HG02885 (cell line): ENCODE measurements around the gene CDC42EP4.
A peak's percentile ranks its signal among the peaks of the same experiment; 100 is the strongest.
"Not testable (repeated sequence)": the region's sequence is repeated elsewhere in the genome, so short reads cannot be mapped to it uniquely, and the experiment has no call there.

Experiments used
- ATAC-seq: cut with Tn5 transposase; IDR thresholded peaks from one replicate; pipeline ENCODE4 v1.9.1; 2021; ENCODE audit warnings: mild to moderate bottlenecking; ENCODE audit not compliant: unreplicated experiment, poor library complexity

Gene CDC42EP4

GRCh38 chr17:73284354-73284753 is 27.4 kb downstream of the CDC42EP4 start:
- no peak for ATAC-seq

DNA sequence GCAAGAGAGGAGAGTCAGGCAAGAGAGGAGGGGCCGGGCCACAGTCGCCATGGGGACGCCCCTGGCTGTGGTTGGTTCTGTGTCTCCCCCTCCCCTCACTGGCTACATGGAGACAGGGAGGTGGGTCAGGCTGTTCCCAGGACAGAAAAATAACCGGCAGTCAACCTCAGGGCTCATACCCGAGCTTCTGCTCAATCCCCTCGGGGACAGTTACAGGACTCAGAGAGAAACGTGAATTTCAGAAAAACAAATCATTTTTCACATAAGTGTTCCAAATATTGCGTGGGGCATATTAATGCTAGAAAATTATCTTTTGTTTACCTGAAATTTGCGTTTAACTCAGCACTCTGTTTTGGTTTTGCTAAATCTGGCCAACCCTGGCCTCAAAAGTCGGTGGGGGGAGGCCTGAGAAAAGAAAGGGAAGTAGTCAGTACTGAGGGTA is 27.9 kb downstream of the CDC42EP4 start:
- ATAC-seq, result no peak

GRCh38 chr17:73283250-73283649 is 28.6 kb downstream of the CDC42EP4 start:
- no peak for ATAC-seq

- ATAC-seq, result no peak
These were observed 29.2 kb downstream of the CDC42EP4 start for GRCh38 chr17:73282629-73283028.

DNA sequence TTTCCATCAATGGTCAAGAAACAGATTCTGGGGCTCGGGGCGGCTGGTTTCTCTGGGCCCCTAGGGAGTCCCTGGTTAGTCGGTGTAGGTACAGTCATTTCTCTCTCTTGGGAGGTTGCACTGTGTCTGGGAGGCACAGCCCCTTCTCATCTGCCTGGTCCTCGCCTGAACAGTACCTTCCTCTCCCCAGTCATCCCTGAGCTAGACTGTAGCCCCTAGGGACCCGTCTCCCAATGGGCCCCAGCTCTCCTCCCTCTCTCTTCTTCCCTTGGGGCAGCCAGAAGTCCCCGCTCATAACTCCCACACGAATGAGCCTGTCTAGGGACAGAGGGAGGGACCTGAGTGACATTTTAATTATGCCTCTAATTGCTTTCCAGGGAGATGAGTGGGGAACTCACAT is 29.9 kb downstream of the CDC42EP4 start:
- ATAC-seq, result peak; percentile 94

DNA sequence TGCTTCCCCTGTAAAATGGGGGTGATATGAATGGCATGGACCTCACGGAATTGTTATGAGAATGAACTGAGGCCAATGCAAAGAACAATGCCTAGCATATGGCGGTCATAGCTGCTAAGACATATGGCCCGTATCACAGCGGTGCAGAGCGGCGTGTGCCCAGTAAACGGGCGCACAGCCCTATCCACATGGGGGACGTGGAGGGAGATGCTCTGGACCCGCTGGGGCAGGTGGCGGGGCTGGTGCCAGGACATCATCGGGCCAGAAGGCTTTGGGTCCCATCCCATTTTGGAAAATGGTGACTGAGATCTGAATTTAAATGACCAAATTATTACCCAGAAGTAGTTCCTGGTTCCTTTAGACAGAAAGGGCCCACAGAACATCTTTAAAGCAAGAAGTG is 31.6 kb downstream of the CDC42EP4 start:
- no peak for ATAC-seq

- no peak for ATAC-seq
These were observed 32.1 kb downstream of the CDC42EP4 start for GRCh38 chr17:73279704-73280103.

DNA sequence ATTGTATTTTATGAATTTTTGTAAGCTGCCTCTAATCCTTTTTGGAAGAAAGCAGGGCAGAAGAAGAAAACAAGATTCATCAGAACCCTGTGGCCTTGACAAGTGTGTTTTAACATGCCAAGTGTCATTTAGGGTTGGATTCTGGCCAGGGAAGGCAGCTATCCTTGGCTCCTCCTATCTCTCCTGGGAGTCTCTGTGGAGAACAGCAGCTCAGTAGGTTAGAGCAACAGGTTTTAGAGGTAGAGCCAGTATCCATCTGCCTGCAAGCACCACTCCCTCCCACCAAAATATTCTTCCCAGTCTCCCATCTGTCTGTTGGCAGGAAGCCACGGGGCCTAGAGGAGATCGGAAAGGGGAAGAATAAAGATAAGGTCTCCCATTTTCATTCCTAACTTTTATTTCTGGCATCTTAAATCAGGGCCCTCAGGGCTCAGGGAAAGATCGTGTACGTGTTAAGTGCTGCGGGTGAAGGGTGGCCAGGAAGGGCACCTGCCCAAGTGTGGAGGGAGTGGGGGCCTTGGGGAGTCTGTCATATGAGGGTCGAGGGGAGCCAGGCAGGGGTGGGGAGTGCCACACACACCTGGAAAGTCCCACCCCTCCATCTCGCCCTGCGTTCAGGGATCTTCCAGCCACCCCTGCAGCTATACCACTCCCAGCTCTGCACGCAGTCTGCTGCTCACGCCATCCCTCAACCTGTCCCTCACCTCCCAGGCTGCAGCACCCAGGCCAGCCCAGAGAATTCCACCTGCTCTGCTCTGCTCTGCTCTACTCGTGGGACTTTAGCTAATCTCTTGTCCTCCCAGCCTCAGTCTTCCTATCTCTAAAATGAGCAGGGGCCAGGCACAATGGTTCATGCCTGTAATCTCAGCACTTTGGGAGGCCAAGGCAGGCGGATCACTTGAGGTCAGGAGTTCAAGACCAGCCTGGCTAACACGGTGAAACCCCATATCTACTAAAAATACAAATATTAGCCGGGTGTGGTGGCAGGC is 33.0 kb downstream of the CDC42EP4 start:
- no peak for ATAC-seq

DNA sequence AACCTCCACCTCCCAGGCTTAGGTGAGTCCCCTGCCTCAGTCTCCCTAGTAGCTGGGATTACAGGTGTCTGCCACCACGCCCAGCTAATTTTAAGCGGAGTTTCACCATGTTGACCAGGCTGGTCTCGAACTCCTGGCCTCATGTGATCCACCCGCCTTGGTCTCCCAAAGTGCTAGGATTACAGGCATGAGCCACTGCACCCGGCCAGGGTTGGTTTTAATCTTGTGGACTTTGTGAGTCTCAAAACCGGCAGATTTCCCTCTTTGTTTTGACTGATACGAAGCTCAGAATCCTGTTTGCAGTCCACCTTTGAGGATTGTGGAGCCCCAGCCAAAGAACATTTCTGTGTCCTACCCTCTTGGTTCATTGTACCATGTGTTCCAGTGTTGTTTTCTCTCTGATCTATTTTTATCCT is 33.7 kb downstream of the CDC42EP4 start:
- no peak for ATAC-seq

- no peak for ATAC-seq
These were observed 37.3 kb downstream of the CDC42EP4 start for GRCh38 chr17:73274490-73274889.

DNA sequence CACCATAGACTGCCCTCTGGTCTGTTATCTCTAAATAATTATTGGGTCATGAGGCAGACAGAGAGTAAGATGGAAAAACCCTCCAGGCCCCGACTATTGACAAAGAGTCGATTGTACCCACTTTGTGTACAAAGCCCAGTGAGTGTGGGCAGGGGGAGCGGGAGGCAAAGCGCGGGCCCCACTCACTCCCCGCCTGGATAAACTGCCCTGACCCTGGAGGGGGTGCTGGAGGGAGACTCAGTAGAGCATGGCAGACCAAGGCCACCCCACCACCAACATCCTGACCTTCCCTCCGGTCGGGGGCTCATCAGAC is 38.9 kb downstream of the CDC42EP4 start:
- ATAC-seq, result no peak

DNA sequence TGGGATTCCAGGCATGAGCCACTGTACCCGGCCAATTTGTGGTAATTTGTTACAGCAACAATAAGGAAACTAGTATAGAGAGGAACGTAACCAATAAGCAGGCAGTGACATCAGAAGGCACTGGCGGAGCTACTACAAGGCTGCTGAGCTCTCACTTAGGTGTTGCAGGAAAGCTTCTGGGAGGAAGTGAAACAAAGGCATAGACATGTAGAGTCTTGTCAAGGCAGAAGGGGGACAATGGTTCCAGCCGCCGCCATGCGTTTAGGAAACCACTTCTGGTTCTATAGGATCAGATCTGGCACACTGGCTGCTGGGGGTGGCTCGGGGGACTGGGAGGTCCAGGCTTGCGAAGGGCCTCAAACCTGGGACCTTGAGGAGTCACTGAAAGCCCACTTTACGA is 40.7 kb downstream of the CDC42EP4 start:
- ATAC-seq, result peak; percentile 96

DNA sequence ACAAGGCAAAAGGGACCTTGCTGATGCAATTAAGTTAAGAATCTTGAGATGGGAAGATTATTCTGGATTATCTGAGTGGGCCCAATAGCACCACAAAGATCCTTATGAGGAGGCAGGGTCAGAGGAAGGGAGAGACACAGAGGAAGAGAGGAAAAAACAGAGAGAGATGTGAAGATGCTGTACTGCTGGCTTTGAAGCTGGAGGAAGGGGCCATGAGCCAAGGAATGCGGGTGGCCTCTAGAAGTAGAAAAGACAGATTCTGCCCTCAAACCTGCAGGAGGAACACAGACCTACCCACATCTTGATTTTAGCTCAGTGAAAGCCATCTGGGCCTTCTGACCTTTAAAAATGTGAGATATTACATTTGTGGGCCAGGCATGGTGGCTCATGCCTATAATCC is 42.0 kb downstream of the CDC42EP4 start:
- ATAC-seq, result no peak

GRCh38 chr17:73269329-73269615 is 42.5 kb downstream of the CDC42EP4 start:
- no peak for ATAC-seq

- no peak for ATAC-seq
These were observed 43.0 kb downstream of the CDC42EP4 start for GRCh38 chr17:73268582-73269328.

- no peak for ATAC-seq
These were observed 43.9 kb downstream of the CDC42EP4 start for GRCh38 chr17:73267648-73268537.

DNA sequence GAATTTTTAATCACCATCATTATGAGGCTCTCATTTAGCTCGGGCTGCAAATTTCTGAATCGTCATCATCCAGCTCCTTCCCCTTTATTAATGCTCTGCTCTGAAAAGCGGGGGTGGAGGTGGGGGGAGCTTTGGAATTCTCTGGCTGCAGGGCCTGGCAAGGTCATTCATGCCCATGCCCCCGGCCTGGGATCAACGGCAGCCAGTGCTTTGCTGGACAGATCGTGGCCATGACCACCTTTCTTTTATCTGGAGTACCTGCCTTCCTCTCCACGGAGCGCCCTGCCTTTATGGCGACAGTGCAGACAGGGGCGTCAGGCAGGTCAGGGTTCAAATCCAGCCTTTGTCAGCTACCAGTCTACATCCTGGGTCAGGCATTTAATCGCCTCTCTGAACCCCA is 45.0 kb downstream of the CDC42EP4 start:
- no peak for ATAC-seq

DNA sequence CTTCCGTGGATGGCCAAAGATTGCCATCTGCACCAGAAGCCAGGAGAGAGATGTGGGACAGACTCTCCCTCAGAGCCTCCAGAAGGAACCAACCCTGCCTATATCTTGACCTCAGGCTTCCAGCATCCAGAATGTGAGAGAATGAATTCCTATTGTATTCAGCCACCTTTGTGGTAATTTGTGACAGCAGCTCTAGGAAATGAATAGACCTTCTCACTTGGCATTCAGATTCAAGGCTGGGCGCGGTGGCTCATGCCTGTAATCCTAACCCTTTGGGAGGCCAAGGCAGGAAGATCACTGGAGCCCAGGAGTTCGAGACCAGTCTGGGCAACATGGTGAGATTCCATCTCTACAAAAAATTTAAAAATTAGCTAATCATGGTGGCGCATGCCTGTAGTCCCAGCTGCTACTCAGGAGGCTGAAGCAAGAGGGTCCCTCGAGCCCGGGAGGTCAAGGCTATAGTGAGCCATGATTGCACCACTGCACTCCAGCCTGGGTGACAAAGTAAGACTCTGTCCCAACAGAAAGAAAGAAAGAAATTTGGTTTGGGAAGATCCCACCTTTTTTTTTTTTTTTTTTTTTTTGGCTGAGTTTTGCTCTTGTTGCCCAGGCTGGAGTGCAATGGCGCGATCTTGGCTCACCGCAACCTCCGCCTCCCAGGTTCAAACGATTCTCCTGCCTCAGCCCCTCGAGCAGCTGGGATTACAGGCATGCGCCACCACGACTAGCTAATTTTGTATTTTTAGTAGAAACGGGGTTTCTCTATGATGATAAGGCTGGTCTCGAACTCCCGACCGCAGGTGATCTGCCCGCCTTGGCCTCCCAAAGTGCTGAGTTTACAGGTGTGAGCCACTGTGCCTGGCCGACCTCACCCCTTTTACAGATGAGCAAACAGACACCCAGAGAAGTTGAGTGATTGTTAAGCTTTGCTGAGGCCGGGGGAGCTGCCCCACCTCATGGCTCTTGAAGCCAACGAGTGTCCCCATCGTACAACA is 45.9 kb downstream of the CDC42EP4 start:
- ATAC-seq, result no peak

GRCh38 chr17:73264448-73264847 is 47.4 kb downstream of the CDC42EP4 start:
- not testable (repeated sequence) for ATAC-seq
